Thyroid gland (tissue), 4 donors: ENCODE measurements around the gene CIT. TPM values are rescaled to one million over a fixed set of nuclear protein-coding genes. Genes with fewer than 3 reads are reported as not detected.
"Not testable (repeated sequence)": the region's sequence is repeated elsewhere in the genome, so short reads cannot be mapped to it uniquely, and the experiment has no call there.

ENCODE experiments used
- DNase-seq, 2 donors: peaks; one replicate each; pipeline ENCODE4 v3.0.0-alpha.2; 2019
- H3K27ac ChIP-seq, 3 donors: fragments of 200-600 bp; sonication (generic); 1 replicate in 2 of 3; 2 replicates in 1 of 3; pipeline ENCODE4 v1.5.1; 2016 to 2019; ENCODE audit warnings: mild to moderate bottlenecking in 1 of 3, moderate library complexity in 1 of 3
- H3K27me3 ChIP-seq: fragments of 200-600 bp; sonication (generic); one replicate; pipeline ENCODE4 v1.5.1; 2019
- H3K36me3 ChIP-seq, 2 donors: fragments of 200-600 bp; sonication (generic); one replicate each; pipeline ENCODE4 v1.5.1; 2016 to 2019
- H3K4me1 ChIP-seq, 2 donors: fragments of 200-600 bp; sonication (generic); one replicate each; pipeline ENCODE4 v1.5.1; 2017 to 2019
- H3K4me3 ChIP-seq, 3 donors: fragments of 200-600 bp; sonication (generic); replicated peaks in 1 of 3; 1 replicate in 2 of 3; 2 replicates in 1 of 3; pipeline ENCODE4 v1.5.1; 2016; ENCODE audit warnings: mild to moderate bottlenecking in 1 of 3
- H3K9me3 ChIP-seq: fragments of 200-600 bp; sonication (generic); one replicate; pipeline ENCODE4 v1.5.1; 2017
- CTCF ChIP-seq, 6 experiments: fragments of 200-600 bp in 3 of 6; fragments of 450-650 bp in 3 of 6; sonication (generic) in 3 of 6; IDR thresholded peaks; one replicate each; pipeline ENCODE4 v1.5.1; 2016 to 2019; ENCODE audit warnings: antibody characterized with exemption in 6 of 6, mild to moderate bottlenecking in 2 of 6, inconsistent platforms in 1 of 6, moderate library complexity in 1 of 6
- POLR2A ChIP-seq, 2 donors: fragments of 450-650 bp; IDR thresholded peaks; one replicate each; pipeline ENCODE4 v1.6.1; 2017; ENCODE audit warnings: antibody characterized with exemption in 2 of 2, mild to moderate bottlenecking in 2 of 2, moderate library complexity in 1 of 2
- whole genome bisulfite sequencing, 2 donors: methylation state at CpG; one replicate each; pipeline ENCODE4 v1.1.5; 2017; 5-methylcytosine and 5-hydroxymethylcytosine counted together
- intact Hi-C: fragments of 100-400 bp; cut with DNase I; formaldehyde crosslinking; loops from one replicate; pipeline ENCODE4 v1.15.1; 2023
- total RNA-seq, 4 donors: library from RNA; depleted of rRNA; stranded (reverse); fragments of >200 nt; gene quantifications; one replicate each; pipeline ENCODE4 v1.2.3, GENCODE V29; 2016

The CIT gene
- total RNA-seq, 4 donors from 2014 or later: 1.8 to 9.1 (median 6.4) TPM

GRCh38 chr12:119661882-119662281, 215.2 kb downstream of the CIT start:
- Histone ChIP-seq H3K9me3 (no peaks in the 10 kb centered on the region), H3K36me3 (no peaks in the 10 kb centered on the region), H3K27ac (no peak overlapping the region), H3K4me1 (peaks cover under 1 to 2% of the 10 kb centered on the region in 2 donors), H3K4me3 (no peak overlapping the region), H3K27me3 (no peaks in the 10 kb centered on the region)
- WGBS, 2 donors: 62% methylated on average over 4 of the region's 4 CpGs
- DNase-seq: no peak
- intact Hi-C loops: loop anchor here (5.0 kb wide), 1 partner anchor 120 kb away; no protein-coding TSS in a partner anchor
- TF ChIP-seq CTCF (IDR thresholded peaks at IDR 0.05) (no peak), POLR2A (IDR thresholded peaks at IDR 0.05) (no peak)

- H3K4me1 ChIP-seq: no peaks in the 10 kb centered on the region
- no peaks in the 10 kb centered on the region for H3K36me3 ChIP-seq
- WGBS, 2 donors: 72 to 80% methylated on average over 5 of the region's 5 CpGs
- no peak for DNase-seq
- no peak overlapping the region for H3K27ac ChIP-seq
- H3K4me3 ChIP-seq: no peak overlapping the region
- intact Hi-C loops: loop anchor here (5.0 kb wide), 1 partner anchor 122 kb away; no protein-coding TSS in a partner anchor
- no peaks in the 10 kb centered on the region for H3K9me3 ChIP-seq
- TF ChIP-seq CTCF (IDR thresholded peaks at IDR 0.05): no peak
- no peak for TF ChIP-seq POLR2A (IDR thresholded peaks at IDR 0.05)
- H3K27me3 ChIP-seq: no peaks in the 10 kb centered on the region
Measured at GRCh38 chr12:119660076-119660475, 217.0 kb downstream of the CIT start.

- intact Hi-C loops: no loop called here
Measured at GRCh38 chr12:119659289-119659897, 217.7 kb downstream of the CIT start.

GRCh38 chr12:119658166-119658565, 219.0 kb downstream of the CIT start:
- H3K36me3 ChIP-seq, DNase-seq, H3K27me3 ChIP-seq, intact Hi-C loops, H3K4me1 ChIP-seq, H3K27ac ChIP-seq, H3K9me3 ChIP-seq, H3K4me3 ChIP-seq: not testable (repeated sequence)
- 92 to 96% methylated on average over 6 of the region's 6 CpGs for WGBS, 2 donors

More at GRCh38 chr12:119659289-119659897, 217.7 kb downstream of the CIT start:
- Histone ChIP-seq H3K27ac (no peak overlapping the region), H3K4me3 (no peak overlapping the region), H3K27me3 (no peaks in the 10 kb centered on the region), H3K9me3 (no peaks in the 10 kb centered on the region), H3K36me3 (no peaks in the 10 kb centered on the region), H3K4me1 (no peaks in the 10 kb centered on the region)
- no peak for TF ChIP-seq POLR2A (IDR thresholded peaks at IDR 0.05)
- TF ChIP-seq CTCF (IDR thresholded peaks at IDR 0.05): peak; percentile 67 to 95 (median 80)
- WGBS, 2 donors: 38% methylated on average over 6 of the region's 6 CpGs
- DNase-seq: peak in 1 of 2 donors; percentile 14

- H3K36me3 ChIP-seq, H3K4me1 ChIP-seq, DNase-seq, H3K27ac ChIP-seq, H3K4me3 ChIP-seq, intact Hi-C loops, H3K9me3 ChIP-seq, H3K27me3 ChIP-seq: not testable (repeated sequence)
- WGBS, 2 donors: 77 to 85% methylated on average over 2 of the region's 2 CpGs
Measured at GRCh38 chr12:119657001-119657400, 220.1 kb downstream of the CIT start.

GRCh38 chr12:119652665-119653064, 224.5 kb downstream of the CIT start:
- H3K27me3 ChIP-seq: no peaks in the 10 kb centered on the region
- TF ChIP-seq POLR2A (IDR thresholded peaks at IDR 0.05) (no peak), CTCF (IDR thresholded peaks at IDR 0.05) (no peak)
- 64 to 65% methylated on average over 3 of the region's 3 CpGs for WGBS, 2 donors
- intact Hi-C loops: no loop called here
- no peaks in the 10 kb centered on the region for H3K4me1 ChIP-seq
- H3K36me3 ChIP-seq: no peaks in the 10 kb centered on the region
- H3K4me3 ChIP-seq: no peak overlapping the region
- no peaks in the 10 kb centered on the region for H3K9me3 ChIP-seq
- no peak overlapping the region for H3K27ac ChIP-seq
- no peak for DNase-seq
